ENCODE data around the gene TRPM7. TPM values are rescaled to one million over a fixed set of nuclear protein-coding genes. Genes with fewer than 3 reads are reported as not detected.
"Not testable (repeated sequence)": the region's sequence is repeated elsewhere in the genome, so short reads cannot be mapped to it uniquely, and the experiment has no call there.

The TRPM7 gene
- total and polyA plus RNA-seq, 2 of the 8 experiments (the other 6 are each of a cell fraction or from before 2014, with no cell fraction given): 7.5 to 33.2 TPM

DNA sequence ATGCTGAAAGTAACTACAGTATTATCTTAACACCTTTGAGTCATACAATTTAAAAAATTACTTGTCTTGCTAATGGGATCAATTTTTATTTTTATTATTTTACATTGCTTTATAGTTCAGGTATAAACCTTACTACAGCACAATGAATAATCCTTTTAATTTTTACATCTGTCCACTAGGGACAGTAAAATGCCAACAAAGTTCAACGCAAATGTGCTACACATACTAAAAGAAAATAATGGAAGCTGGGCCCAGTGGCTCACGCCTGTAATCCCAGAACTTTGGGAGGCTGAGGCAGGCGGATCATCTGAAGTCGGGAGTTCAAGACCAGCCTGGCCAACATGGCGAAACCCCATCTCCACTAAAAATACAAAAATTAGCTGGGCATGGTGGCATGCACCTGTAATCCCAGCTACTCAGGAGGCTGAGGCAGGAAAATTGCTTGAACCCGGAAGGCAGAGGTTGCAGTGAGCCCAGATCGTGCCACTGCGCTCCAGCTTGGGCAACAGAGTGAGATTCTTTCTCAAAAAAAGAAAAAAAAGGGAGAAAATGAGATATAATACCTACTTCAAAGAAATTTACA, 64.1 kb downstream of the TRPM7 start:
- not testable (repeated sequence) for DNase-seq (ENCODE audit: low read depth in 1 of 2, low spot score in 2 of 2); H3K4me3 ChIP-seq (ENCODE audit: extremely low read depth in 1 of 4, insufficient read depth in 2 of 4, low read depth in 3 of 4, low read length in 4 of 4); H3K4ac ChIP-seq (replicated peaks; ENCODE audit: insufficient read length, low read depth, low read length); H3K79me2 ChIP-seq (ENCODE audit: control insufficient read depth in 1 of 2, insufficient read depth in 2 of 2, low read length in 2 of 2); H2AFZ ChIP-seq (ENCODE audit: low read length); H3K4me1 ChIP-seq (replicated peaks in 1 of 4; ENCODE audit: control insufficient read depth in 3 of 4, insufficient read depth in 4 of 4, low read length in 3 of 4); H4K5ac ChIP-seq (ENCODE audit: insufficient read length, low read depth, low read length); H2BK15ac ChIP-seq (ENCODE audit: low read length); H2BK12ac ChIP-seq (ENCODE audit: low read depth, low read length); H2BK120ac ChIP-seq (replicated peaks; ENCODE audit: low read depth, low read length); H3K27ac ChIP-seq (ENCODE audit: low read depth, low read length); H3K23me2 ChIP-seq (ENCODE audit: low read depth, low read length); H3K9ac ChIP-seq (replicated peaks in 1 of 4; ENCODE audit: extremely low read depth in 1 of 4, low read depth in 3 of 4, low read length in 3 of 4); H4K20me1 ChIP-seq (replicated peaks in 1 of 2; ENCODE audit: control insufficient read depth in 1 of 2, insufficient read depth in 2 of 2, low read length in 2 of 2); H3K14ac ChIP-seq (ENCODE audit: insufficient read length); H4K8ac ChIP-seq (ENCODE audit: extremely low read depth, insufficient read depth, low read length); H3K79me1 ChIP-seq (ENCODE audit: low read depth, low read length); H2BK5ac ChIP-seq (ENCODE audit: low read depth, low read length); H3K9me3 ChIP-seq (ENCODE audit: insufficient read depth in 2 of 2, low read depth in 1 of 2, low read length in 1 of 2); H3K4me2 ChIP-seq (ENCODE audit: insufficient read depth in 1 of 2, low read depth in 2 of 2, low read length in 2 of 2); H3K27me3 ChIP-seq (replicated peaks in 1 of 4; ENCODE audit: control insufficient read depth in 3 of 4, extremely low read depth in 1 of 4, insufficient read depth in 3 of 4, low read length in 3 of 4); H4K91ac ChIP-seq (replicated peaks; ENCODE audit: insufficient read length, low read length); FAIRE-seq; H3K18ac ChIP-seq (ENCODE audit: extremely low read depth, low read length); H2BK20ac ChIP-seq (ENCODE audit: low read length); H3K23ac ChIP-seq (ENCODE audit: insufficient read length); H2AK5ac ChIP-seq (ENCODE audit: low read depth, low read length); H3K56ac ChIP-seq (replicated peaks; ENCODE audit: insufficient read length, low read depth, low read length)
- POLR2A ChIA-PET (ENCODE audit: partially characterized antibody): interaction anchor here (0.6 kb wide), 1 partner anchor 239 kb away, joined by 3 read pairs; no protein-coding TSS in a partner anchor
- 92% methylated on average over 8 of the region's 8 CpGs; no CpG with 5 or more reads in 1 of the 2 experiments for WGBS, 2 experiments (ENCODE audit: extremely low coverage in 1 of 2, insufficient coverage in 1 of 2, insufficient read length in 1 of 2, insufficient replicate concordance in 2 of 2, low coverage in 1 of 2, low lambda C conversion rate in 2 of 2, missing lambda C conversion rate in 1 of 2)
- CTCF ChIA-PET (ENCODE audit: partially characterized antibody): interaction anchor here (0.5 to 1.6 kb wide), 5 partner anchors 14 to 260 kb away, joined by 3 to 5 read pairs (median 3); no protein-coding TSS in a partner anchor
- peaks cover 0 to 18% (median 6%) of the 10 kb centered on the region in 4 experiments; a peak in 5 of 8 replicates for H3K36me3 ChIP-seq (ENCODE audit: control insufficient read depth in 2 of 4, insufficient read depth in 4 of 4, low read length in 3 of 4)

GRCh38 chr15:50616960-50617359, 69.6 kb downstream of the TRPM7 start:
- H2BK20ac ChIP-seq (ENCODE audit: low read length); H3K79me2 ChIP-seq (ENCODE audit: control insufficient read depth in 1 of 2, insufficient read depth in 2 of 2, low read length in 2 of 2); H4K20me1 ChIP-seq (replicated peaks in 1 of 2; ENCODE audit: control insufficient read depth in 1 of 2, insufficient read depth in 2 of 2, low read length in 2 of 2); H3K4ac ChIP-seq (replicated peaks; ENCODE audit: insufficient read length, low read depth, low read length); H3K9ac ChIP-seq (replicated peaks in 1 of 4; ENCODE audit: extremely low read depth in 1 of 4, low read depth in 3 of 4, low read length in 3 of 4); H2BK5ac ChIP-seq (ENCODE audit: low read depth, low read length); H3K18ac ChIP-seq (ENCODE audit: extremely low read depth, low read length); DNase-seq (ENCODE audit: low read depth in 1 of 2, low spot score in 2 of 2); H2AFZ ChIP-seq (ENCODE audit: low read length); H3K79me1 ChIP-seq (ENCODE audit: low read depth, low read length); H2BK15ac ChIP-seq (ENCODE audit: low read length); H3K9me3 ChIP-seq (ENCODE audit: insufficient read depth in 2 of 2, low read depth in 1 of 2, low read length in 1 of 2); H2BK12ac ChIP-seq (ENCODE audit: low read depth, low read length); H4K5ac ChIP-seq (ENCODE audit: insufficient read length, low read depth, low read length); H4K91ac ChIP-seq (replicated peaks; ENCODE audit: insufficient read length, low read length); H3K4me3 ChIP-seq (ENCODE audit: extremely low read depth in 1 of 4, insufficient read depth in 2 of 4, low read depth in 3 of 4, low read length in 4 of 4); H3K27me3 ChIP-seq (replicated peaks in 1 of 4; ENCODE audit: control insufficient read depth in 3 of 4, extremely low read depth in 1 of 4, insufficient read depth in 3 of 4, low read length in 3 of 4); FAIRE-seq; H3K27ac ChIP-seq (ENCODE audit: low read depth, low read length); H2BK120ac ChIP-seq (replicated peaks; ENCODE audit: low read depth, low read length); POLR2A ChIA-PET (ENCODE audit: partially characterized antibody); H2AK5ac ChIP-seq (ENCODE audit: low read depth, low read length); H3K23me2 ChIP-seq (ENCODE audit: low read depth, low read length); H3K4me1 ChIP-seq (replicated peaks in 1 of 4; ENCODE audit: control insufficient read depth in 3 of 4, insufficient read depth in 4 of 4, low read length in 3 of 4); H3K23ac ChIP-seq (ENCODE audit: insufficient read length); CTCF ChIA-PET (ENCODE audit: partially characterized antibody); H3K4me2 ChIP-seq (ENCODE audit: insufficient read depth in 1 of 2, low read depth in 2 of 2, low read length in 2 of 2); H4K8ac ChIP-seq (ENCODE audit: extremely low read depth, insufficient read depth, low read length); H3K56ac ChIP-seq (replicated peaks; ENCODE audit: insufficient read length, low read depth, low read length); H3K14ac ChIP-seq (ENCODE audit: insufficient read length): not testable (repeated sequence)
- peaks cover 0 to 29% (median 8%) of the 10 kb centered on the region in 4 experiments; a peak in 7 of 8 replicates for H3K36me3 ChIP-seq (ENCODE audit: control insufficient read depth in 2 of 4, insufficient read depth in 4 of 4, low read length in 3 of 4)
- 77% methylated on average over 6 of the region's 6 CpGs; no CpG with 5 or more reads in 1 of the 2 experiments for WGBS, 2 experiments (ENCODE audit: extremely low coverage in 1 of 2, insufficient coverage in 1 of 2, insufficient read length in 1 of 2, insufficient replicate concordance in 2 of 2, low coverage in 1 of 2, low lambda C conversion rate in 2 of 2, missing lambda C conversion rate in 1 of 2)

Data from H1 (cell line).